ENCODE measurements around the gene MAP4K5. TPM values are rescaled to one million over a fixed set of nuclear protein-coding genes. Genes with fewer than 3 reads are reported as not detected.

The MAP4K5 gene
- total RNA-seq, 4 donors from 2014 or later = 78.9 to 161 (median 101) TPM

DNA sequence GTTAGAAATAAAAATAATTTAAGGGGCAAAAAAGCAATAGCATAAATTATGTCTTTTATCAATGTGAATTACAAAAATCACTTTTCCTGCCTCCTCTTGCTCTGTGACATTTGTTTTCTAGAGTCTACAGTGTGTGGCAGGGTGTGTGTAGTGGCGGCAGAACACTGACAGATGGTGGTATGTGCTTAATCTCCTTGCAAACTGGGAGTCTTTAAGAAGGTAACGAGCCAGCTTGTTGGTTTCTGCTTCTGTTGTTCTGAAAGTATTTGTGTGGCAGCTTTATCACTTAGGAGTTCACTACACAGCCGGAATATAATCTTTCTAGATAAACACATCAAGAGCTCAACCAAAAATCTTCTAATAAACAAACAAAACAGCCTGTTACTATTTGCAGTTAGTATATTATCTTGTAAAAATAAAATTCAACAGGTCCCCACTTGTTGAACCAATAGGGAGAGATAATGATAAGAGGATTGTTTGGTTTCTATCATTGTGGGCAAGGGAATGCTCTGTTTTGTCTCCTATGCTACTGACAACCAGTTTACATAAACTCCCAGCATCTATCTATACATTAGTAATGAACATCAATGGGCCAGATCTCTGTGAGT, 148.6 kb downstream of the MAP4K5 start:
- DNase-seq (ENCODE audit: low spot score) = no peak
- TF ChIP-seq, protein P1, sequence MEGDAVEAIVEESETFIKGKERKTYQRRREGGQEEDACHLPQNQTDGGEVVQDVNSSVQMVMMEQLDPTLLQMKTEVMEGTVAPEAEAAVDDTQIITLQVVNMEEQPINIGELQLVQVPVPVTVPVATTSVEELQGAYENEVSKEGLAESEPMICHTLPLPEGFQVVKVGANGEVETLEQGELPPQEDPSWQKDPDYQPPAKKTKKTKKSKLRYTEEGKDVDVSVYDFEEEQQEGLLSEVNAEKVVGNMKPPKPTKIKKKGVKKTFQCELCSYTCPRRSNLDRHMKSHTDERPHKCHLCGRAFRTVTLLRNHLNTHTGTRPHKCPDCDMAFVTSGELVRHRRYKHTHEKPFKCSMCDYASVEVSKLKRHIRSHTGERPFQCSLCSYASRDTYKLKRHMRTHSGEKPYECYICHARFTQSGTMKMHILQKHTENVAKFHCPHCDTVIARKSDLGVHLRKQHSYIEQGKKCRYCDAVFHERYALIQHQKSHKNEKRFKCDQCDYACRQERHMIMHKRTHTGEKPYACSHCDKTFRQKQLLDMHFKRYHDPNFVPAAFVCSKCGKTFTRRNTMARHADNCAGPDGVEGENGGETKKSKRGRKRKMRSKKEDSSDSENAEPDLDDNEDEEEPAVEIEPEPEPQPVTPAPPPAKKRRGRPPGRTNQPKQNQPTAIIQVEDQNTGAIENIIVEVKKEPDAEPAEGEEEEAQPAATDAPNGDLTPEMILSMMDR (IDR thresholded peaks at IDR 0.05) = no peak
- no peak for ATAC-seq (ENCODE audit: low FRiP score)

DNA sequence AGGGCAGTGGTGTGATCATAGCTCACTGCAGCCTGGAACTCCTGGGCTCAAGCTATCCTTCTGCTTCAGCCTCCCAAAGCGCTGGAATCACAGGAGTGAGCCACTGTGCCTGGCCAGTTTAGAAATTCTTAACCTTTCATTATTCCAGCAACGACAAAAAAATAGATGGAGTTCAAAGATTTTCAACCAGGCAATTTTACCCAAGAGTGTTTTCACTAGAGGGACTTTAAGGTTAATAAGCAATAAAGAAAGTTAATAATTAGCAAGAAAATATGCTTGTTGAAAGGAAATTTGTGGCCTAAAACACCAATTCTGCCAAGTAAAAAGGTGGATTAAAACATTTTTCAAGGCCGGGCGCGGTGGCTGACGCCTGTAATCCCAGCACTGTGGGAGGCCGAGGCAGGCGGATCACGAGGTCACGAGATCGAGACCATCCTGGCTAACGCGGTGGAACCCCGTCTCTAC, 150.5 kb downstream of the MAP4K5 start:
- TF ChIP-seq, protein P1 (IDR thresholded peaks at IDR 0.05) = no peak
- ATAC-seq (ENCODE audit: low FRiP score) (no peak), DNase-seq (ENCODE audit: low spot score) (no peak)

DNA sequence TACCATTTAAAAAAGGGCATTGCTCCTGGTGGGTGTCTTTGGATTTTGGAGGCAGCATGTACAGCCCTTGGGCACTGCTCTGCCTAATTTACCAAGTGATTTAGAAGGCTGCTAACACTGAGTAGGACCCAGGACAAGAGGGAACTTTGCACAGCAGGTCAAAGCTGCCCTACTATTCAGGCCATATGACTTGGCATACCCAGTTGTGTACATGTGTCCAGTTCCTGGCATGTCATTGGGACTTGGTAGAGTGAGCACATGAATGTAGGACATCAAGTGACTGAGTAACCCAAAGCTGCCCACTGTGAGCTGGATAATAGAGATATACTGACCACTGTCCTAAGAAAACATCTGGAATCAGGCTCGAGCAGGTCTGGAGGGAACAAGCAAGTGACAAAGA, 151.4 kb downstream of the MAP4K5 start:
- ATAC-seq (ENCODE audit: low FRiP score) (no peak), DNase-seq (ENCODE audit: low spot score) (no peak)
- TF ChIP-seq, protein P1 (IDR thresholded peaks at IDR 0.05) = no peak

DNA sequence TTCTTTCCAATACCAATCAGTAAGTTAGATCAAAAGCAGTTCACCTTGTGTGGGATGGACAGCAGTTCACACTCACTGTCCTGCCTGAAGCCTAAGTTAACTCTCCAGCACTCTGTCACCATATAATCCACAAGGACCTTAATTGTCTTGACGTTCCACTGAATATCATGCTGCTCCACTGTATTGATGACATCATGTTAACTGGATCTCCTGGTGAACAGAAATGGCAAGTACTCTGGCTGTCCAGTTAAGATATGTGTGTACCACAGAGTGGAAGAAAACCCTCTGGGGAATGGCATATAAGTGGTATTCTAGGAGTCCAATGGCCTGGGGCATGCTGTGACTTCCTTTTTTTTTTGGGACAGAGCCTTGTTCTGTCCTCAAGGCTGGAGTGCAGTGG, 151.9 kb downstream of the MAP4K5 start:
- no peak for DNase-seq (ENCODE audit: low spot score)
- TF ChIP-seq, protein P1 (IDR thresholded peaks at IDR 0.05) = no peak
- ATAC-seq (ENCODE audit: low FRiP score) = no peak

DNA sequence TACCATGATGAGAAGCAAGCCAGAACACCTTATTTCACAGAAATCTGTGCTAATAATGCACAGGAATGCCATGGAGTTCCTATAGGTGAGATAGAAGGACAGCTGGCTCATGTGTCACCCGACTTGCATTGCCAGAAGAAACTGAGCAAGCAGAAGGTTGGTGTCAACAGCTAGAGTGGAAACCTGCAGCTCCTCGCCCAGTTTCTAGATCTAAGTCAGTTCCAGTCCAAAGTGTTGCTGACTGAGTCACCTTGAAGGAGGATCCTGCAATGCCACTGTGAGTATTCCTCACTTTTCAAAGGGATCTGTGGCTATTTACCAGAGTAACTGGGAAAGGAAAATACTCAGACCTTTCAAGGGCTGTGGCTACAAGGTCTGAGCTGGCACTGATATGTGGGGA, 152.8 kb downstream of the MAP4K5 start:
- no peak for ATAC-seq (ENCODE audit: low FRiP score)
- no peak for DNase-seq (ENCODE audit: low spot score)
- TF ChIP-seq, protein P1 (IDR thresholded peaks at IDR 0.05) = no peak

DNA sequence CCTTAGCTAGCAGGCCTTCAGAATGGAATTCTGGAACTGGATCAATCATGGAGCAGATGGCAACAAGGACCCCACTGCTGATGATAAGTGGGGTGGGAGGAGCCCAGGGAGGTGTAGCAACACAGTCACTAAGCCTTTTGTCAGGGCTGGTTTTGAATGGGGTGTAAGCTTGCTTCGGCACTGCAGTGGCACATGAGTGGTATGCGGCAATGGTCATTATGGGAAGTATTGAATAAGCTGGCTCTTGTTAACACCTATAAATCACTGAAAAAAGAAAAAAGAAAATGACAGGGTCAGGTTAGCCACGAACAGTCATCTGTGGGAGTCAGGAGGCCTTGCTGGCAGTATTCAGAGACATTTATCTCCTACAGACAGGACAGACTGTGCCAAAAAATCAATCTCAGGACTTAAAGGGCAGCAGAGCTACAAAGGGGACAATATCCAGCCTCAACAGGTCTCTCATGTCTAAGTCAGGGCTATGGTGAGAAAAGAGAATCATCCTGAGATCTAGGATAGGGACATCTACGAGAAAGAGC, 154.8 kb downstream of the MAP4K5 start:
- TF ChIP-seq, protein P1 (IDR thresholded peaks at IDR 0.05) = no peak
- peak; percentile 67 for ATAC-seq (ENCODE audit: low FRiP score)
- DNase-seq (ENCODE audit: low spot score) = no peak

DNA sequence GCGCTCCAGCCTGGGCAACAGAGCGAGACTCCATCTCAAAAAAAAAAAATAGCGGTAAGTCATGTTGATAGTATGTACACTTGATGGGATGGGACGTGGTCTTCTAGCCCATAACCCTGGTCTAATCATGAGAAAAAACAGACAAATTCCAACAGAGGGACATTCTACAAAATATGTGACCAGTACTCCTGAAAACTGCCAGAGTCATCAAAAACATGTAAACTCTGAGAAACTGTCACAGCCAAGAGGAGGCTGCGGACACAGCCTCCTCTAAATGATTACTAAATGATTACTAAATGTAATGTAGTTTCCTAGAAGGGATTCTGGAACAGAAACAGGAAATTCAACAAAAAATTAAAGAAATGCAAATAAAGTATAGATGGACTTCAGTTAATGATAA, 156.6 kb downstream of the MAP4K5 start:
- ATAC-seq (ENCODE audit: low FRiP score) (no peak), DNase-seq (ENCODE audit: low spot score) (no peak)
- TF ChIP-seq, protein P1 (IDR thresholded peaks at IDR 0.05) = no peak

Data from omental fat pad (tissue), 4 donors.